ENCODE data around the gene PSMB7. TPM values are rescaled to one million over a fixed set of nuclear protein-coding genes. Genes with fewer than 3 reads are reported as not detected.

PSMB7 gene
- total and polyA plus RNA-seq, 2 of the 4 experiments (the other 2 are of a cell fraction): 340 to 430 TPM

DNA sequence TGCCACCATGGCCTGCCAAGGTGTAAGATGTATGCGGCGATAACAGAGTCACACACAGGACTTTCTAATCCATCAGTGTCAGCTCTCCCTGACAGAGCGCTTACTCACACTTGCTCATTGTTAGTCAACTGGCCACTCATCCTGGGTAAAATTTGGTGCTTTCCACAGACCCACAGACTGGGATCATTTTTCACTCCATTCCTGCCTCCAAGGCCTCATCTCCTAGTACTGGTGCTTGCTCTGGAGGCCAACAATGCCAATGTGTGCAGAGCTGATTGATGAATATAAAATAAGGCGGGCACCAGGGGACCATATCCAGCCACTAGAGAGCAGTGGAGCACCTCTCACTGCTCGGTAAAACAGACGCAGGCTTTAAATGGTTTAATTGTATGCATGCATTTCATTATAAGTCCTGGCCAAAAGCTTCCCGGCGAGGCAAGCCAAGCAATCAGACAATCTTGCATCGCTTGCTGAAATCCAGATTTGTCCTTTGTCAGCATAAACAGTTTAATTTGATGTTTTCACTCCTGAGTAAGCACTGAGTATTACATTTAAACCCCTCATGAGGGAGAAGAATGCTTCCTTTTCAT is 22.3 kb downstream of the PSMB7 start:
- Histone ChIP-seq H3K14ac (replicated peaks; ENCODE audit: low read depth, low read length) (0 out of 2 replicates have a peak overlapping the region, but pooled peaks have one; percentile 33), H2BK5ac (ENCODE audit: low read depth, low read length, poor library complexity, severe bottlenecking) (peak overlapping the region; percentile 84), H3K4ac (ENCODE audit: low read depth, low read length) (peak overlapping the region; percentile 88), H4K5ac (ENCODE audit: low read depth, low read length) (no peak overlapping the region), H4K91ac (ENCODE audit: insufficient read depth, low read depth, low read length) (peak overlapping the region; percentile 89; the same call in 1 of the 2 replicates), H3K9me3 (ENCODE audit: control insufficient read depth, insufficient read depth, low read length) (no peaks in the 10 kb centered on the region), H3K27ac (ENCODE audit: insufficient read depth, low read length) (no peak overlapping the region; the same call in 1 of the 2 replicates), H2AK9ac (replicated peaks; ENCODE audit: low read depth, low read length, poor library complexity) (no peak overlapping the region), H3K23ac (ENCODE audit: low read depth, low read length) (peak overlapping the region; percentile 67; the same call in 1 of the 2 replicates), H3K4me3 (ENCODE audit: insufficient read depth, low read depth, low read length) (no peak overlapping the region), H2AK5ac (ENCODE audit: low read depth, low read length) (no peak overlapping the region; the same call in 1 of the 2 replicates), H2BK20ac (ENCODE audit: low read depth, low read length) (peak overlapping the region; percentile 78), H3K36me3 (ENCODE audit: control insufficient read depth, insufficient read depth, low read length) (peaks cover 5% of the 10 kb centered on the region), H3K27me3 (ENCODE audit: control insufficient read depth, insufficient read depth, low read length) (no peaks in the 10 kb centered on the region), H3K9me1 (ENCODE audit: insufficient read depth, low read length) (peaks cover 23% of the 10 kb centered on the region), H4K20me1 (ENCODE audit: insufficient read depth, low read length) (peaks cover 60% of the 10 kb centered on the region), H3K18ac (ENCODE audit: low read depth, low read length) (no peak overlapping the region), H4K8ac (ENCODE audit: low read depth in 2 of 2, low read length in 2 of 2) (peak overlapping the region in 1 of 2 experiments; percentile 55; a peak in 2 of 4 replicates), H3K4me1 (ENCODE audit: control insufficient read depth, insufficient read depth, low read length) (peaks cover 38% of the 10 kb centered on the region), H3K79me1 (ENCODE audit: low read depth in 1 of 2, low read length in 2 of 2) (peaks cover 30 to 86% of the 10 kb centered on the region in 2 experiments), H2AFZ (replicated peaks; ENCODE audit: low read length, poor library complexity) (no peak overlapping the region), H3K56ac (ENCODE audit: extremely low read depth, insufficient read depth, low read length) (peak overlapping the region; percentile 7; the same call in 1 of the 2 replicates), H2BK15ac (ENCODE audit: low read depth, low read length) (no peak overlapping the region), H3K9ac (ENCODE audit: low read depth, low read length) (no peak overlapping the region), H2BK120ac (ENCODE audit: low read depth, low read length) (peak overlapping the region; percentile 81), H3K4me2 (ENCODE audit: low read depth, low read length) (peak overlapping the region; percentile 8)
- ATAC-seq (ENCODE audit: low read depth): peak; percentile 76
- CTCF ChIA-PET: interaction anchor here (0.6 to 1.5 kb wide), 7 partner anchors 14 to 617 kb away, joined by 3 to 7 read pairs (median 3); no protein-coding TSS in a partner anchor
- POLR2A ChIA-PET (ENCODE audit: unreplicated experiment): no interaction called here
- BruUV-seq (replicated peaks): no TSS peak
- DNase-seq: peak; percentile 95
- 0% methylated on average over 3 of the region's 9 CpGs; no CpG with 5 or more reads in 1 of the 2 experiments for WGBS, 2 experiments (ENCODE audit: extremely low coverage in 2 of 2, insufficient read length in 1 of 2)
- intact Hi-C loops (cut with micrococcal nuclease) (loop anchor here (2.0 kb wide), 1 partner anchor 270 kb away; no protein-coding TSS in a partner anchor), dilution Hi-C loops (cut with HindIII; ENCODE audit: low sequenced_read_pairs, unreplicated experiment) (no loop called here), in situ Hi-C loops (cut with MboI; ENCODE audit: low sequenced_read_pairs) (no loop called here)
- TF ChIP-seq CEBPB (IDR thresholded peaks at IDR 0.05; ENCODE audit: low read depth, low read length): peak; percentile 52; the same call in 1 of the 2 replicates
- TF ChIP-seq BHLHE40 (IDR thresholded peaks at IDR 0.05; ENCODE audit: low read depth, low read length): no peak; the same call in 1 of the 2 replicates
- no peak for TF ChIP-seq CHD1 (IDR thresholded peaks at IDR 0.05; ENCODE audit: low read depth, low read length)
- TF ChIP-seq, protein P1, sequence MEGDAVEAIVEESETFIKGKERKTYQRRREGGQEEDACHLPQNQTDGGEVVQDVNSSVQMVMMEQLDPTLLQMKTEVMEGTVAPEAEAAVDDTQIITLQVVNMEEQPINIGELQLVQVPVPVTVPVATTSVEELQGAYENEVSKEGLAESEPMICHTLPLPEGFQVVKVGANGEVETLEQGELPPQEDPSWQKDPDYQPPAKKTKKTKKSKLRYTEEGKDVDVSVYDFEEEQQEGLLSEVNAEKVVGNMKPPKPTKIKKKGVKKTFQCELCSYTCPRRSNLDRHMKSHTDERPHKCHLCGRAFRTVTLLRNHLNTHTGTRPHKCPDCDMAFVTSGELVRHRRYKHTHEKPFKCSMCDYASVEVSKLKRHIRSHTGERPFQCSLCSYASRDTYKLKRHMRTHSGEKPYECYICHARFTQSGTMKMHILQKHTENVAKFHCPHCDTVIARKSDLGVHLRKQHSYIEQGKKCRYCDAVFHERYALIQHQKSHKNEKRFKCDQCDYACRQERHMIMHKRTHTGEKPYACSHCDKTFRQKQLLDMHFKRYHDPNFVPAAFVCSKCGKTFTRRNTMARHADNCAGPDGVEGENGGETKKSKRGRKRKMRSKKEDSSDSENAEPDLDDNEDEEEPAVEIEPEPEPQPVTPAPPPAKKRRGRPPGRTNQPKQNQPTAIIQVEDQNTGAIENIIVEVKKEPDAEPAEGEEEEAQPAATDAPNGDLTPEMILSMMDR (conservative IDR thresholded peaks at IDR 0.05; ENCODE audit: low read depth, low read length): peak; percentile 68
- TF ChIP-seq SMC3 (IDR thresholded peaks at IDR 0.05; ENCODE audit: low read depth, low read length): no peak; the same call in 1 of the 2 replicates
- no peak for TF ChIP-seq POLR2A (IDR thresholded peaks at IDR 0.05; ENCODE audit: low read depth, low read length)
- TF ChIP-seq MAZ (IDR thresholded peaks at IDR 0.05; ENCODE audit: borderline replicate concordance, low read depth, low read length): no peak
- TF ChIP-seq MAFK (IDR thresholded peaks at IDR 0.05; ENCODE audit: low read depth, low read length): peak; percentile 89
- TF ChIP-seq NFE2L2 (IDR thresholded peaks at IDR 0.05; ENCODE audit: low read depth, low read length): no peak
- no peak for TF ChIP-seq MXI1 (IDR thresholded peaks at IDR 0.05; ENCODE audit: borderline replicate concordance, low read depth, low read length)
- TF ChIP-seq, protein P2, sequence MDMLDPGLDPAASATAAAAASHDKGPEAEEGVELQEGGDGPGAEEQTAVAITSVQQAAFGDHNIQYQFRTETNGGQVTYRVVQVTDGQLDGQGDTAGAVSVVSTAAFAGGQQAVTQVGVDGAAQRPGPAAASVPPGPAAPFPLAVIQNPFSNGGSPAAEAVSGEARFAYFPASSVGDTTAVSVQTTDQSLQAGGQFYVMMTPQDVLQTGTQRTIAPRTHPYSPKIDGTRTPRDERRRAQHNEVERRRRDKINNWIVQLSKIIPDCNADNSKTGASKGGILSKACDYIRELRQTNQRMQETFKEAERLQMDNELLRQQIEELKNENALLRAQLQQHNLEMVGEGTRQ (IDR thresholded peaks at IDR 0.05; ENCODE audit: low read depth, low read length): no peak
- TF ChIP-seq RFX5 (IDR thresholded peaks at IDR 0.05; ENCODE audit: low read depth, low read length): no peak
- TF ChIP-seq, protein P3, sequence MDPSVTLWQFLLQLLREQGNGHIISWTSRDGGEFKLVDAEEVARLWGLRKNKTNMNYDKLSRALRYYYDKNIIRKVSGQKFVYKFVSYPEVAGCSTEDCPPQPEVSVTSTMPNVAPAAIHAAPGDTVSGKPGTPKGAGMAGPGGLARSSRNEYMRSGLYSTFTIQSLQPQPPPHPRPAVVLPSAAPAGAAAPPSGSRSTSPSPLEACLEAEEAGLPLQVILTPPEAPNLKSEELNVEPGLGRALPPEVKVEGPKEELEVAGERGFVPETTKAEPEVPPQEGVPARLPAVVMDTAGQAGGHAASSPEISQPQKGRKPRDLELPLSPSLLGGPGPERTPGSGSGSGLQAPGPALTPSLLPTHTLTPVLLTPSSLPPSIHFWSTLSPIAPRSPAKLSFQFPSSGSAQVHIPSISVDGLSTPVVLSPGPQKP (IDR thresholded peaks at IDR 0.05; ENCODE audit: borderline replicate concordance, low read depth, low read length): no peak
- peak; percentile 58 for TF ChIP-seq RAD21 (IDR thresholded peaks at IDR 0.05; ENCODE audit: low read length)
- peak; percentile 91 for TF ChIP-seq FOS (IDR thresholded peaks at IDR 0.05; ENCODE audit: low read depth, low read length)
